Left ventricle myocardium inferior (tissue), 1 donor: ENCODE measurements around the gene VRK3. TPM values are rescaled to one million over a fixed set of nuclear protein-coding genes. Genes with fewer than 3 reads are reported as not detected.

Source experiments
- DNase-seq: peaks from one replicate; pipeline ENCODE4 v3.0.0-alpha.2; 2020
- H3K27ac ChIP-seq: fragments of 200-600 bp; replicated peaks from 2 replicates; pipeline ENCODE4 v1.8.0; 2021
- H3K27me3 ChIP-seq: fragments of 200-600 bp; 2 replicates; pipeline ENCODE4 v1.8.0; 2021; ENCODE audit warnings: low read depth
- H3K36me3 ChIP-seq: fragments of 200-600 bp; 2 replicates; pipeline ENCODE4 v1.8.0; 2021
- H3K4me1 ChIP-seq: fragments of 200-600 bp; 2 replicates; pipeline ENCODE4 v1.8.0; 2021
- H3K4me3 ChIP-seq: fragments of 200-600 bp; 2 replicates; pipeline ENCODE4 v1.8.0; 2021; ENCODE audit warnings: mild to moderate bottlenecking, moderate library complexity
- H3K9me3 ChIP-seq: fragments of 200-600 bp; replicated peaks from 2 replicates; pipeline ENCODE4 v1.8.0; 2021
- CTCF ChIP-seq: fragments of 200-600 bp; IDR thresholded peaks from 2 replicates; pipeline ENCODE4 v1.8.0; 2021; ENCODE audit warnings: antibody characterized with exemption, mild to moderate bottlenecking, borderline replicate concordance
- intact Hi-C: fragments of 100-400 bp; cut with micrococcal nuclease; formaldehyde crosslinking; loops from one replicate; pipeline ENCODE4 v1.11.0; 2022
- total RNA-seq: library from RNA; stranded (reverse); fragmentation: NEBNext Ultra II Directional; extraction: Animal tissue kit (Norgen Biotek cat#: 25700); gene quantifications from one replicate; pipeline ENCODE4 v1.2.1, GENCODE V29; 2021
- donor health status: DM: no; HTN: yes; CAD: no; lungs with severe emphysema.

Gene VRK3
- total RNA-seq, 1 donor from 2014 or later, result 22.6 TPM

GRCh38 chr19:50025794-50026549 lies 800 bp upstream of the VRK3 start, which contains the start of gene ZNF473:
Gene ZNF473, plus strand, starts transcription at chr19:50026005. Its CDS starts 5,078 bp downstream, at chr19:50031083.
- intact Hi-C loops, result no loop called here
- TF ChIP-seq CTCF, result no peak

GRCh38 chr19:50024719-50025021 lies 502 bp downstream of the VRK3 start:
- Histone ChIP-seq H3K27ac (peak overlapping the region; percentile 96), H3K9me3 (no peaks in the 10 kb centered on the region), H3K36me3 (peaks cover 11% of the 10 kb centered on the region), H3K4me1 (peaks cover 46% of the 10 kb centered on the region), H3K4me3 (peak overlapping the region; percentile 95), H3K27me3 (no peaks in the 10 kb centered on the region)
- intact Hi-C loops, result no loop called here
- no peak for TF ChIP-seq CTCF
- DNase-seq, result no peak

More at GRCh38 chr19:50025794-50026549, 800 bp upstream of the VRK3 start, which contains the start of gene ZNF473:
- Histone ChIP-seq H3K9me3 (no peaks in the 10 kb centered on the region), H3K36me3 (peaks cover 7% of the 10 kb centered on the region), H3K27ac (peak within 1 kb of the TSS; percentile 96), H3K4me3 (peak within 1 kb of the TSS; percentile 95), H3K27me3 (no peaks in the 10 kb centered on the region), H3K4me1 (peaks cover 46% of the 10 kb centered on the region)
- peak; percentile 94 for DNase-seq

GRCh38 chr19:50022823-50023222 lies 2.3 kb downstream of the VRK3 start:
- Histone ChIP-seq H3K27me3 (no peaks in the 10 kb centered on the region), H3K4me1 (peaks cover 46% of the 10 kb centered on the region), H3K27ac (no peak overlapping the region), H3K4me3 (no peak overlapping the region), H3K9me3 (no peaks in the 10 kb centered on the region), H3K36me3 (peaks cover 30% of the 10 kb centered on the region)
- intact Hi-C loops, result no loop called here
- TF ChIP-seq CTCF, result no peak
- no peak for DNase-seq

GRCh38 chr19:50020481-50020880 lies 4.7 kb downstream of the VRK3 start:
- no peak for TF ChIP-seq CTCF
- intact Hi-C loops, result no loop called here
- H3K27me3 ChIP-seq, result no peaks in the 10 kb centered on the region
- DNase-seq, result no peak
- no peak overlapping the region for H3K27ac ChIP-seq
- no peak overlapping the region for H3K4me3 ChIP-seq
- peaks cover 28% of the 10 kb centered on the region for H3K4me1 ChIP-seq
- no peaks in the 10 kb centered on the region for H3K9me3 ChIP-seq
- H3K36me3 ChIP-seq, result peaks cover 53% of the 10 kb centered on the region

GRCh38 chr19:50016225-50016807 lies 8.9 kb downstream of the VRK3 start:
- Histone ChIP-seq H3K4me1 (peaks cover under 1% of the 10 kb centered on the region), H3K27me3 (no peaks in the 10 kb centered on the region), H3K36me3 (peaks cover 81% of the 10 kb centered on the region), H3K27ac (no peak overlapping the region), H3K9me3 (no peaks in the 10 kb centered on the region), H3K4me3 (no peak overlapping the region)
- TF ChIP-seq CTCF, result no peak
- no peak for DNase-seq
- intact Hi-C loops, result no loop called here
